Small intestine (tissue), 16 donors: ENCODE data around the gene LCA5. TPM values are rescaled to one million over a fixed set of nuclear protein-coding genes. Genes with fewer than 3 reads are reported as not detected.
"Not testable (repeated sequence)": the region's sequence is repeated elsewhere in the genome, so short reads cannot be mapped to it uniquely, and the experiment has no call there.

Experiments
- DNase-seq, 2 donors: peaks; one replicate each; pipeline versions ENCODE4 v3.0.0 to v3.0.0-alpha.2; 2013
- FAIRE-seq: peaks from 2 replicates; lab custom pipeline; 2012; peaks lifted over from hg19 to GRCh38; lab: Jason Lieb, UNC
- H3K27ac ChIP-seq, 3 donors: one replicate each; pipeline ENCODE4 v1.5.1; 2013; ENCODE audit warnings: low read length in 2 of 3, mild to moderate bottlenecking in 2 of 3, control low read depth in 1 of 3, inconsistent platforms in 1 of 3, low read depth in 1 of 3, moderate library complexity in 1 of 3
- H3K27me3 ChIP-seq, 3 donors: one replicate each; pipeline ENCODE4 v1.6.1; 2013; ENCODE audit warnings: low read length in 3 of 3, inconsistent platforms in 1 of 3; ENCODE audit not compliant: control insufficient read depth in 3 of 3, insufficient read depth in 3 of 3
- H3K36me3 ChIP-seq, 3 donors: one replicate each; pipeline ENCODE4 v1.6.1; 2013; ENCODE audit warnings: low read length in 3 of 3, inconsistent platforms in 1 of 3, low read depth in 1 of 3, mild to moderate bottlenecking in 1 of 3, moderate library complexity in 1 of 3; ENCODE audit not compliant: control insufficient read depth in 3 of 3, insufficient read depth in 2 of 3
- H3K4me1 ChIP-seq, 3 donors: one replicate each; pipeline ENCODE4 v1.6.1; 2013; ENCODE audit warnings: low read length in 2 of 3, inconsistent platforms in 1 of 3, low read depth in 1 of 3, mild to moderate bottlenecking in 1 of 3, moderate library complexity in 1 of 3; ENCODE audit not compliant: control insufficient read depth in 3 of 3, insufficient read depth in 2 of 3
- H3K4me3 ChIP-seq, 3 donors: one replicate each; pipeline ENCODE4 v1.5.1; 2013; ENCODE audit warnings: low read length in 3 of 3, control low read depth in 1 of 3, inconsistent platforms in 1 of 3, low read depth in 1 of 3, mild to moderate bottlenecking in 1 of 3, moderate library complexity in 1 of 3
- H3K9me3 ChIP-seq, 2 donors: one replicate each; pipeline ENCODE4 v1.6.1; 2013; ENCODE audit warnings: low read depth in 1 of 2, low read length in 1 of 2; ENCODE audit not compliant: control insufficient read depth in 2 of 2, insufficient read depth in 1 of 2
- WGBS, 3 donors: extraction: QIAGEN DNeasy Blood & Tissue Kit; methylation state at CpG; one replicate each; pipeline ENCODE4 v1.1.7; 2013; 5-methylcytosine and 5-hydroxymethylcytosine counted together
- long read RNA-seq, 10 donors: transcript quantifications; one replicate each; lab custom pipeline, GENCODE V29; 2026
- polyA plus RNA-seq, 4 donors: library from polyadenylated mRNA; stranded (reverse) in 3 of 4; unstranded in 1 of 4; fragments of 200-250 nt in 3 of 4; fragments of 120-200 nt in 1 of 4; gene quantifications; one replicate each; pipeline versions ENCODE4 v1.2.1 to v1.2.3, GENCODE V29; 2013
- donor health status: healthy with polysubstance abuse.
- donor health status: control.
- donor health status: control.
- donor health status: Bipolar disorder and iron deficiency.
- donor health status: healthy.

Gene LCA5
- 1 to 10 TPM in 2 of 4 donors, under 1 TPM in 1, not detected in 1; 0.27 to 3.3 (median 1.1) TPM for polyA plus RNA-seq
- long read RNA-seq, donor 1 = 0 reads
- long read RNA-seq, donor 2 = 0 reads
- long read RNA-seq, donor 3, full-length matches to known transcripts = 1 of 1 reads
- long read RNA-seq, donor 3, partial matches to known transcripts = 0 of 1 reads
- long read RNA-seq, donor 3, other reads (novel, unspliced or antisense) = 0 of 1 reads
- long read RNA-seq, donor 4 = 0 reads
- long read RNA-seq, donor 5 = 0 reads
- long read RNA-seq, donor 6 = 0 reads
- long read RNA-seq, donor 7 = 0 reads
- long read RNA-seq, donor 8 = 0 reads
- long read RNA-seq, donor 9, full-length matches to known transcripts = 1 of 1 reads
- long read RNA-seq, donor 9, partial matches to known transcripts = 0 of 1 reads
- long read RNA-seq, donor 9, other reads (novel, unspliced or antisense) = 0 of 1 reads
- long read RNA-seq, donor 10, partial matches to known transcripts = 24 of 52 reads
- long read RNA-seq, donor 10, other reads (novel, unspliced or antisense) = 28 of 52 reads

DNA sequence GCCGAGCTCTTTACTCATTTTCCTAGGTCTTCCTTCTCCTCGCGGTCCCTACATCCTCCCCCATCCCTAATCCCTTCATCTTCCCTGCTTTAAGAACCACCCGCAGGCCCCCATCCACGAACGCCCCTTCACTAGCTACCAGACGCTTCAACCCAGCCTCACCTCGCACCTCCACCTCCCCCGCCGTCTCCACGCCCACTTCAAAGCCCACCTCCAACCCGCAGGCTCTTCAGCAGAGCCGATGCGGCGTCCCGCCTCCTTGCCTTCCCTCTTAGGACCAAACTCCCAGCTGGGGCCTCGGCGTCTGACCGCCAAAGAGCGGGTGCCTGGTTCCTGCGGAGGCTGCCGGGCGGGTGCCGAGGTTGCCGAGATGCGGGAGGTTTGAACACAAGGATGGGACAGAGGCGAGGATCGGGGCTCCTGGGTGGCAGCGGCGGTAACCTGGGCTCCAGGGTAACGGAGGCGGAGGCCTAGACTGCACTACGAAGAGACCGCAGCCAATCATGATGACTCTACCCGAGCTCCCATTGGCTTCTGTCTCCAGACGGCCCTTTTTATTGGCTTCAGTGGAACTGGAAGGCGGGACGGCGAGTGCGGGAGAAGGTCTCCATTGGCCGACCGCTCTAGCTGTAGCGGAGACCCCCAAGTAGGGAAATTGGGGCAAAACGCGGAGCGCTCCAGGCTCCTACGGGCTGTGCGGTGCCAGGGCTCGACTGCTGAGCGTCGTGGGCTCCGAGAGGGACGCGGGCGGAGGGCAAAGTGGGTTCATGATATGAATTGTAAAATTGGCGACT, at the start of gene LCA5:
TSS of gene LCA5 (minus strand) at position 477 of the 794 bp plus-strand sequence. CDS start 18,536 bp downstream, outside the sequence.
- Histone ChIP-seq H3K27ac (peak within 1 kb of the TSS; percentile 68 to 97 (median 92)), H3K36me3 (no peaks in the 10 kb centered on the region), H3K27me3 (no peaks in the 10 kb centered on the region), H3K9me3 (no peaks in the 10 kb centered on the region), H3K4me1 (no peaks in the 10 kb centered on the region), H3K4me3 (peak within 1 kb of the TSS; percentile 68 to 93 (median 91))
- DNase-seq (peak; percentile 96 to 97), FAIRE-seq (no peak)
- WGBS, 3 donors = 1 to 2% (median 2%) methylated on average over 56 of the region's 56 CpGs

DNA sequence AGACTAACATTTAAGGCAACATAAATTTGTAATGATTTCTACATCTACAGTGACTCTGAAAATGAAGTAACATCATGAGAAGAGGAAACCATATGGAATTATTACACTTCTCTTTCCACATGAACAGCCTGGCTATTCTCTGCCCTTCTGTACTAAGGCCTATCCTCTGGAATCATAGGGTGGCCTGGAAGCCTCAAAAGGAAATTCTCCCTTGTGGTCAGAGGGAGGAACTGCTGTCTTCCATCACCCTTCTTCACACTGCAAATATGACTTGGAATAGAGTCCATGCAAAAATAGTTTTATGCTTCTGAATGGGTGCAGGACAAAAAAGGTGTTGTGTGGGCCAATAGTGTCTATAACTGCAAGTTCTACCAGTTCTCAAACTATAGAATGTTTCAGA, 49.3 kb upstream of the LCA5 start:
- Histone ChIP-seq H3K27me3 (no peaks in the 10 kb centered on the region), H3K4me3 (no peak overlapping the region), H3K9me3 (no peaks in the 10 kb centered on the region), H3K4me1 (no peaks in the 10 kb centered on the region), H3K27ac (no peak overlapping the region), H3K36me3 (no peaks in the 10 kb centered on the region)
- FAIRE-seq = no peak
- DNase-seq = peak; percentile 59 to 68

DNA sequence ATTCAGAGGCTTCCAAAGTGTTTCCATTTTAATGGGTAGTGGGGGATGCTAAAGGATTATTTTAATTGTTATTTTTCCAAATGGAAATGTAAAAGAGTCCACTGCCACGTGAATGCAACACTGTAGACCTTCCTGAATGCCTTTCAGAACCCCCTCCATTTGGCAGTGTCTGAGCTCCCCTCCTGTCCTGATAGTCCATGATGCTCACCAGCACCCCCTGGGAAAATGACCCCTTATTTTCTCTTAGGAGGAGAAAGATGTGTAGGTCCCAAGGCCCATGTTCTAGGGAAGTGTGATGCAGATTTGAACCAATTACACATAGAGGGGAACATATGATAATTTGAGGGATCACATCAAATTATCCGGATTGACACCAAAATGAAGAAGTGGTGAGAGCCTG, 47.1 kb upstream of the LCA5 start:
- no peaks in the 10 kb centered on the region for H3K36me3 ChIP-seq
- H3K4me3 ChIP-seq = no peak overlapping the region
- no peak for FAIRE-seq
- H3K4me1 ChIP-seq = no peaks in the 10 kb centered on the region
- no peaks in the 10 kb centered on the region for H3K9me3 ChIP-seq
- H3K27me3 ChIP-seq = no peaks in the 10 kb centered on the region
- 73 to 79% (median 78%) methylated on average over 2 of the region's 2 CpGs for WGBS, 3 donors
- H3K27ac ChIP-seq = no peak overlapping the region
- no peak for DNase-seq

DNA sequence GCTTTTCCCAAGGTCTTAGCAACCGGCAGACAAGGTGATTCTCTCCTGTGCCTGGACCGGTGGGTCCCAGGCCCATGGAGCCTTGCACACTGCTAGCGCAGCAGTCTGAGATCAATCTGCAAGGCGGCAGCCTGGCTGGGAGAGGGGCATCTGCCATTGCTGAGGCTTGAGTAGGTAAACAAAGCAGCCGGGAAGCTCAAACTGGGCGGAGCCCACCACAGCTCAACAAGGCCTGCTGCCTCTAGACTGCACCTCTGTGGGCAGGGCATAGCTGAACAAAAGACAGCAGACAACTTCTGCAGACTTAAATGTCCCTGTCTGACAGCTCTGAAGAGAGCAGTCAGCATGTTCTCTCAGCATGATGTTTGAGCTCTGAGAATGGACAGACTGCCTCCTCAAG, 40.7 kb upstream of the LCA5 start:
- not testable (repeated sequence) for H3K36me3 ChIP-seq, H3K4me3 ChIP-seq, H3K27me3 ChIP-seq, FAIRE-seq, H3K9me3 ChIP-seq, DNase-seq, H3K4me1 ChIP-seq, H3K27ac ChIP-seq
- 85 to 90% (median 87%) methylated on average over 6 of the region's 6 CpGs for WGBS, 3 donors

DNA sequence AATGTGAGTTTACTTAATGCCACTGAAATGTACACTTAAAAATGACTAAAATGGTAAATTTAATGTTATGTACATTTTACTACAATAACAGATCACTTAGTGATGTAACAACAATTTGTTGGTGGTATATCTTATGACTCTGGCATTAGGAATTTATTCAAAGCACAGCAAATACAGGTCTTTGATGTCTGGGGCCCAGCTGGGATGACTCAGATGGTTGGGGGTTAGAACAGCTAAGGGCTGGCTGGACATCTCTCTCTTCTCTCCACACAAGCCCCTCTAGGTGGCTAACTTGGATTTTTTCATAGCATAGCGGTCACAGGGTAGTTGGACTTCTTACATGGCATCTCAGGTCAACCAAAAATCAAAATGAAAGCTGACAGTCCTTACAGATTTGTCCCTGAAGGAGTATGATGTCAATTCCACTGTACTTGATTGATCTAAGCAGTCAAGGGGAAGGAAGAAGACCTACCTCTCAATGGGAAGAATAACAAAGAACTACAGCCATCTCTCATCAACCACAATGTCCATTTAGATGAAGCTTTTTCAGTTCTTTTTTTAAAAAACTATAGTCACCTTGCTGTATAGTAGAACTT, 37.5 kb upstream of the LCA5 start:
- WGBS, 3 donors = 81 to 94% (median 85%) methylated on average over 1 of the region's 1 CpG
- FAIRE-seq = no peak

DNA sequence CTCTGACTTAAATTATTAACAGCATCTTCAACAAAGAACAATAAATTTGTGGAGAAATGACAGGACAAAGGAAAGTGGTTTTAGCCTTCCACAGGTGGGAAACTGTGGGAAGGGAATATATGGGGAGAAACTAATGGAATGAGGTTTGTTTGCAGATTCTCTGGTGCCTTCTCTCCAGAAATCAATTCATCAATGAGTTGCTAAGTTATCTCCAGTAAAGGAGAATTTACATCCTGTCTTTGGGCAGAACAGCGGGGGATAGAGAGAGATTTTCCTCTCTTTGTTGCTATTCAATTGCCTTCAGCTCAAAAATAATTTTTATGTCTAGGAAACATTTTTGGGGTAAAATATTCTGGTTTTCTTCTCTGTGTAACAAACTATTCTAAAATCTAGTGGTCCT, 36.9 kb upstream of the LCA5 start:
- FAIRE-seq (no peak), DNase-seq (no peak)
- no peaks in the 10 kb centered on the region for H3K36me3 ChIP-seq
- H3K27ac ChIP-seq = no peak overlapping the region
- H3K4me3 ChIP-seq = no peak overlapping the region
- peaks cover 0 to 6% of the 10 kb centered on the region in 2 donors for H3K9me3 ChIP-seq
- H3K27me3 ChIP-seq = no peaks in the 10 kb centered on the region
- WGBS, 3 donors = 87 to 100% (median 93%) methylated on average over 1 of the region's 1 CpG
- peaks cover 0 to 13% (median 0%) of the 10 kb centered on the region in 3 donors for H3K4me1 ChIP-seq

More for the DNA sequence above, 37.5 kb upstream of the LCA5 start:
- Histone ChIP-seq H3K36me3 (no peaks in the 10 kb centered on the region), H3K9me3 (peaks cover 0 to 6% of the 10 kb centered on the region in 2 donors), H3K27ac (no peak overlapping the region), H3K4me1 (peaks cover 0 to 7% (median 0%) of the 10 kb centered on the region in 3 donors), H3K4me3 (no peak overlapping the region), H3K27me3 (no peaks in the 10 kb centered on the region)
- DNase-seq = no peak

DNA sequence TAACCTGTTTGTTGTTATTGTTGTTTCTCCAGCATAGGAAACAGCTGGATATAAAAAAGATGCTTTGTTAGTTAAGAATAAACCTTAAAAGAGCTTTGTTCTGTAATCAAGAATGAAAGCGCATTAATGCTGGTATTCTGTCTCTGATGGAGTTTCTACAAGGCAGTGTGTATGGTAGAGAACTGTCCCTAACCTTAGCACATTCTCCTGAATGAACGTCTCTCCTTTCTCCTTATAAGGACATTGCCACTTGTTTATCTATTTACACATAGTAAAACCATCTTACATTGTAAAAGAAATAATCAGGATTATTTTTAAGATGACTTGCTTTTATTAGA, 33.8 kb upstream of the LCA5 start:
- Histone ChIP-seq H3K36me3 (no peaks in the 10 kb centered on the region), H3K27me3 (no peaks in the 10 kb centered on the region), H3K27ac (peak overlapping the region in 1 of 3 donors; percentile 76), H3K4me1 (peaks cover 0 to 17% (median 0%) of the 10 kb centered on the region in 3 donors), H3K9me3 (no peaks in the 10 kb centered on the region), H3K4me3 (peak overlapping the region in 1 of 3 donors; percentile 21)
- WGBS, 3 donors = 6 to 33% (median 18%) methylated on average over 2 of the region's 2 CpGs
- FAIRE-seq (no peak), DNase-seq (no peak)
